Ureter (tissue), 1 donor: ENCODE measurements around the gene LAYN. TPM values are rescaled to one million over a fixed set of nuclear protein-coding genes. Genes with fewer than 3 reads are reported as not detected.

Experiments
- DNase-seq: peaks from one replicate; pipeline ENCODE4 v3.0.0-alpha.2; 2020; ENCODE audit warnings: low spot score
- total RNA-seq: library from RNA; stranded (reverse); gene quantifications from one replicate; pipeline ENCODE4 v1.2.4, GENCODE V29; 2023
- donor health status: DM: yes; HTN: yes; CAD: no.

The LAYN gene
- total RNA-seq, 1 donor from 2014 or later, result 8.6 TPM

- DNase-seq, result no peak
These were observed 57.6 kb downstream of the LAYN start for GRCh38 chr11:111598148-111598547.

- no peak for DNase-seq
These were observed 58.0 kb downstream of the LAYN start for GRCh38 chr11:111598559-111598958.

GRCh38 chr11:111601636-111601978 is 61.1 kb downstream of the LAYN start:
- no peak for DNase-seq

- DNase-seq, result peak; percentile 94
These were observed 61.7 kb downstream of the LAYN start, which contains the start of gene SIK2 for GRCh38 chr11:111601979-111602864. Gene SIK2 (plus strand): TSS chr11:111602449. CDS start chr11:111602564, 115 bp downstream.

- DNase-seq, result peak; percentile 55
These were observed 62.5 kb downstream of the LAYN start for GRCh38 chr11:111602865-111603610.

- no peak for DNase-seq
These were observed 63.2 kb downstream of the LAYN start for GRCh38 chr11:111603611-111604130.

- DNase-seq, result no peak
These were observed 64.0 kb downstream of the LAYN start for GRCh38 chr11:111604392-111605009.

GRCh38 chr11:111605681-111606080 is 65.2 kb downstream of the LAYN start:
- no peak for DNase-seq

- no peak for DNase-seq
These were observed 66.5 kb downstream of the LAYN start for GRCh38 chr11:111606986-111607385.

- DNase-seq, result no peak
These were observed 67.2 kb downstream of the LAYN start for GRCh38 chr11:111607751-111608150.

Other genes starting within 250 kb of the LAYN start
- gene POU2AF3, start 242.2 kb upstream of the LAYN start, total RNA-seq, result 15.9 TPM
- 21.7 TPM for gene POU2AF1, start 161.4 kb upstream of the LAYN start, total RNA-seq
- gene BTG4, start 28.3 kb upstream of the LAYN start, total RNA-seq, result not detected
- gene HOATZ, start 25.9 kb upstream of the LAYN start, total RNA-seq, result not detected
- gene SIK2, start 61.7 kb downstream of the LAYN start, total RNA-seq, result 20.7 TPM
- 27.5 TPM for gene PPP2R1B, start 225.7 kb downstream of the LAYN start, total RNA-seq